Fibroblast of skin of right quadriceps (primary cell): ENCODE measurements around the gene SMARCA4.
"Not testable (repeated sequence)": the region's sequence is repeated elsewhere in the genome, so short reads cannot be mapped to it uniquely, and the experiment has no call there.

Source experiments
- DNase-seq: peaks from one replicate; pipeline ENCODE4 v3.0.0-alpha.2; 2013

SMARCA4 gene

GRCh38 chr19:10981252-10981895 lies 20.5 kb downstream of the SMARCA4 start:
- no peak for DNase-seq

GRCh38 chr19:10983026-10983425 lies 22.2 kb downstream of the SMARCA4 start:
- no peak for DNase-seq

GRCh38 chr19:10984166-10984735 lies 23.4 kb downstream of the SMARCA4 start:
- no peak for DNase-seq

- DNase-seq, result no peak
Observed at GRCh38 chr19:10985502-10985901, 24.7 kb downstream of the SMARCA4 start.

- DNase-seq, result no peak
Observed at GRCh38 chr19:10986301-10987127, 25.7 kb downstream of the SMARCA4 start.

- DNase-seq, result no peak
Observed at GRCh38 chr19:10987571-10988297, 26.9 kb downstream of the SMARCA4 start.

GRCh38 chr19:10988380-10988779 lies 27.6 kb downstream of the SMARCA4 start:
- DNase-seq, result no peak

GRCh38 chr19:10988921-10989320 lies 28.1 kb downstream of the SMARCA4 start:
- no peak for DNase-seq

GRCh38 chr19:10991076-10991475 lies 30.2 kb downstream of the SMARCA4 start:
- no peak for DNase-seq

GRCh38 chr19:10991521-10992081 lies 30.8 kb downstream of the SMARCA4 start:
- DNase-seq, result no peak

GRCh38 chr19:10992174-10992573 lies 31.3 kb downstream of the SMARCA4 start:
- DNase-seq, result not testable (repeated sequence)

- DNase-seq, result no peak
Observed at GRCh38 chr19:10995926-10996600, 35.2 kb downstream of the SMARCA4 start.

- DNase-seq, result no peak
Observed at GRCh38 chr19:10998045-10998533, 37.3 kb downstream of the SMARCA4 start.

- no peak for DNase-seq
Observed at GRCh38 chr19:10998666-10999065, 37.8 kb downstream of the SMARCA4 start.

- no peak for DNase-seq
Observed at GRCh38 chr19:11005521-11005920, 44.7 kb downstream of the SMARCA4 start.

GRCh38 chr19:11007385-11007784 lies 46.6 kb downstream of the SMARCA4 start:
- no peak for DNase-seq

GRCh38 chr19:11007962-11008532 lies 47.2 kb downstream of the SMARCA4 start:
- no peak for DNase-seq

- no peak for DNase-seq
Observed at GRCh38 chr19:11010041-11010440, 49.2 kb downstream of the SMARCA4 start.

GRCh38 chr19:11012507-11012906 lies 51.7 kb downstream of the SMARCA4 start:
- DNase-seq, result no peak

GRCh38 chr19:11013771-11014170 lies 52.9 kb downstream of the SMARCA4 start:
- no peak for DNase-seq

GRCh38 chr19:11014403-11014911 lies 53.6 kb downstream of the SMARCA4 start:
- no peak for DNase-seq

- no peak for DNase-seq
Observed at GRCh38 chr19:11016631-11017030, 55.8 kb downstream of the SMARCA4 start.
